ENCODE results near the gene CARD8.
"Not testable (repeated sequence)": the region's sequence is repeated elsewhere in the genome, so short reads cannot be mapped to it uniquely, and the experiment has no call there.

CARD8 gene

GRCh38 chr19:48255376-48256303, at the start of gene CARD8:
Gene CARD8, minus strand, starts transcription at chr19:48255912. Its CDS starts 14,892 bp downstream, at chr19:48241020.
- DNase-seq = no peak

- no peak for DNase-seq
These were observed 48.2 kb upstream of the CARD8 start for GRCh38 chr19:48303866-48304265.

GRCh38 chr19:48303367-48303766, 47.7 kb upstream of the CARD8 start:
- no peak for DNase-seq

GRCh38 chr19:48302600-48302959, 46.9 kb upstream of the CARD8 start:
- DNase-seq = no peak

GRCh38 chr19:48301886-48302599, 46.3 kb upstream of the CARD8 start:
- no peak for DNase-seq

- no peak for DNase-seq
These were observed 42.3 kb upstream of the CARD8 start for GRCh38 chr19:48297975-48298374.

GRCh38 chr19:48296963-48297734, 41.4 kb upstream of the CARD8 start:
- DNase-seq = no peak

- no peak for DNase-seq
These were observed 39.7 kb upstream of the CARD8 start for GRCh38 chr19:48295458-48295857.

GRCh38 chr19:48292798-48293197, 37.1 kb upstream of the CARD8 start:
- DNase-seq = no peak

GRCh38 chr19:48291489-48291815, 35.7 kb upstream of the CARD8 start:
- DNase-seq = not testable (repeated sequence)

GRCh38 chr19:48290771-48291488, 35.2 kb upstream of the CARD8 start:
- DNase-seq = no peak

GRCh38 chr19:48290401-48290770, 34.7 kb upstream of the CARD8 start:
- peak; percentile 62 for DNase-seq

GRCh38 chr19:48287748-48288147, 32.0 kb upstream of the CARD8 start:
- DNase-seq = no peak

- no peak for DNase-seq
These were observed 29.2 kb upstream of the CARD8 start for GRCh38 chr19:48284896-48285295.

GRCh38 chr19:48283908-48284307, 28.2 kb upstream of the CARD8 start:
- no peak for DNase-seq

- DNase-seq = no peak
These were observed 24.0 kb upstream of the CARD8 start for GRCh38 chr19:48279747-48280146.

GRCh38 chr19:48274938-48275337, 19.2 kb upstream of the CARD8 start:
- no peak for DNase-seq

GRCh38 chr19:48274173-48274572, 18.5 kb upstream of the CARD8 start:
- no peak for DNase-seq

GRCh38 chr19:48271531-48272151, 15.9 kb upstream of the CARD8 start:
- no peak for DNase-seq

- DNase-seq = not testable (repeated sequence)
These were observed 13.9 kb upstream of the CARD8 start for GRCh38 chr19:48269617-48270026.

- not testable (repeated sequence) for DNase-seq
These were observed 9.6 kb upstream of the CARD8 start for GRCh38 chr19:48265326-48265725.

GRCh38 chr19:48260359-48260714, 4.6 kb upstream of the CARD8 start:
- not testable (repeated sequence) for DNase-seq

Measured in 8988T (cell line).